IPS-20b (cell line): ENCODE measurements around the gene FSTL4.

Source experiments
- H3K27ac ChIP-seq: one replicate; pipeline ENCODE4 v1.5.1; 2013; ENCODE audit warnings: low read length
- H3K27me3 ChIP-seq: 2 replicates; pipeline ENCODE4 v1.6.1; 2013; ENCODE audit warnings: mild to moderate bottlenecking, low read length, inconsistent platforms; ENCODE audit not compliant: insufficient read depth
- H3K36me3 ChIP-seq: 2 replicates; pipeline ENCODE4 v1.6.1; 2013; ENCODE audit warnings: low read depth, mild to moderate bottlenecking, inconsistent platforms, low read length, moderate library complexity; ENCODE audit not compliant: insufficient read depth
- H3K4me1 ChIP-seq: 2 replicates; pipeline ENCODE4 v1.6.1; 2013; ENCODE audit warnings: mild to moderate bottlenecking, control low read depth, inconsistent platforms, low read length, moderate library complexity; ENCODE audit not compliant: insufficient read depth
- H3K4me3 ChIP-seq: 2 replicates; pipeline ENCODE4 v1.5.1; 2013; ENCODE audit warnings: mild to moderate bottlenecking, low read length, inconsistent platforms
- H3K9ac ChIP-seq: 2 replicates; pipeline ENCODE4 v1.6.1; 2013; ENCODE audit warnings: low read depth, mild to moderate bottlenecking, inconsistent platforms, low read length, moderate library complexity
- H3K9me3 ChIP-seq: 2 replicates; pipeline ENCODE4 v1.6.1; 2013; ENCODE audit warnings: mild to moderate bottlenecking, low read depth, low read length, inconsistent platforms; ENCODE audit not compliant: insufficient read depth

Gene FSTL4

GRCh38 chr5:133309984-133310621 is 302.2 kb downstream of the FSTL4 start:
- Histone ChIP-seq H3K36me3 (no peaks in the 10 kb centered on the region), H3K27me3 (no peaks in the 10 kb centered on the region), H3K4me3 (no peak overlapping the region), H3K4me1 (no peaks in the 10 kb centered on the region), H3K27ac (no peak overlapping the region), H3K9ac (no peak overlapping the region), H3K9me3 (no peaks in the 10 kb centered on the region)

DNA sequence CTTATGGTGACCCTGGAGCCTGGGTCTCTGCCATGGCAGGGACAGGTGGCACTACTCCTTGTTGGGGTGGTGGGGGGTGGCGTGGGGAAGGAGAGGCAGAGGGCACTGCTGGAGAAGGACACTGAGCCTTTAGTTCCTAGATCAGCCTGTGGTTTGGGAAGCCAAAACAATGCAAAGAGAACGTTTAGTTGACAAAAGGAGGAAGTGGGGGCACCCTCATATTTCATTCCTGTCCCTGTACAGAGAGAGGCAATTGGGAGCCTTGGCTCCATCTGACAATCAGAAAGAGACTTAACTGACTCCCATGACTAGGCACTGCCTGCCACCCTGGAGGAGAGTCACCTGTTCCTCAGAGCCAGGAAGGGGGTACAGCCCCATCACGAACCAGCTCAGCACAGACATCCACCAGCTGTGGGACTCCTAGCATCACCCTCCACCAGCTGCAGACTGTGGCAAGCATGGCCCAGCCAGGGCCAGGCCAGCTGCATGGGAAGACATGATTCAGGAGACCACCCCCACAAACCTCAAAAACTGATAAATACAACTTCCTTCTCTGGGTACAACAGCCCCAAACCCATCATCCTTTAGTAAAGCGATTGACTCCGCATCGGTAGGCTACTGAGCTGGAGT is 303.1 kb downstream of the FSTL4 start:
- Histone ChIP-seq H3K4me1 (no peaks in the 10 kb centered on the region), H3K9me3 (no peaks in the 10 kb centered on the region), H3K36me3 (no peaks in the 10 kb centered on the region), H3K9ac (no peak overlapping the region), H3K27me3 (no peaks in the 10 kb centered on the region), H3K4me3 (no peak overlapping the region), H3K27ac (no peak overlapping the region)

DNA sequence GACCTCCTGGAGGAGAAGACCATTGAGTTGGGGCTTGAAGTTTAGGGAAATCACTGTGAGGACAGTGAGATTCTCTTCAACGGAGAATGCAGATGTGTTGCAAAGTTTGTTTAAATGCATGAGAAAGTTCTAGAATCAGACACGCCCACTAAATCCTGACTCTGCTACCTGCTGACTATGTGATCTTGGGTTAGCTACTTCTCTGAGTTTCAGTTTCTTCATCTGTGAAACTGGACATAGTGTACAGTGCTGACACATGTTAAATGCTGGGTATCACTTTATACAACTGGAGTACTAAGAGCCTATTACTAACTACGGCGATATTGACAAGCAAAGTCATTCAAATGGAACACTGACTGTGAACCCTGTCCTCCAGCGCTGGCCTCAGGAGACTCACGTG is 305.1 kb downstream of the FSTL4 start:
- Histone ChIP-seq H3K9ac (no peak overlapping the region), H3K36me3 (no peaks in the 10 kb centered on the region), H3K9me3 (no peaks in the 10 kb centered on the region), H3K27ac (no peak overlapping the region), H3K27me3 (no peaks in the 10 kb centered on the region; the same call in 1 of the 2 replicates), H3K4me3 (no peak overlapping the region), H3K4me1 (no peaks in the 10 kb centered on the region)

DNA sequence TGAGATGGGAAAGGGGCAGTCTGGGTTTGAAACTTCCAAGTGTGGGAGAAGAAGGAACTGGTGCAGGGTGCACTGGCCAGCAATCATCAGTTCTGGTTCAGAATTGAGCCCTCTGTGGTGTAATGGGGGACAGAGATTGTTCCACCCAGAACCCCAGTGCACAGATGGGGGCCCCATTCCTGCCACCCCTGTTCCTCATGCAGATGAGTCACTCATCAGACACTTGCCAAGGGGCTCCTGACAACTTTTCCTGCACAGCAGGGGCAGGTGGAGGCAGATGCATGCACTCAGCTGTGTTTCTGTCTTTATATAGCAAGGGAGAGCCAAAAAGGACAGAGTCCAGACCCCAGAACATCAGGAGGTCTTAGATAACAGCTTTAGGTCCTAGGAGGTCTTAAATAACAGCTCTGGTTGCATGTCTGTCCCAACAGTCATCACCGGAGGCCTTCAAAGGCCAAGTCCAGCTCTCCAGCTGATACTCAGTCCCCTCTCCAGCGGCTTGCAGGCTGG is 307.6 kb downstream of the FSTL4 start:
- Histone ChIP-seq H3K9ac (no peak overlapping the region), H3K9me3 (no peaks in the 10 kb centered on the region), H3K27ac (no peak overlapping the region), H3K4me1 (no peaks in the 10 kb centered on the region), H3K4me3 (no peak overlapping the region), H3K36me3 (no peaks in the 10 kb centered on the region), H3K27me3 (no peaks in the 10 kb centered on the region; the same call in 1 of the 2 replicates)

DNA sequence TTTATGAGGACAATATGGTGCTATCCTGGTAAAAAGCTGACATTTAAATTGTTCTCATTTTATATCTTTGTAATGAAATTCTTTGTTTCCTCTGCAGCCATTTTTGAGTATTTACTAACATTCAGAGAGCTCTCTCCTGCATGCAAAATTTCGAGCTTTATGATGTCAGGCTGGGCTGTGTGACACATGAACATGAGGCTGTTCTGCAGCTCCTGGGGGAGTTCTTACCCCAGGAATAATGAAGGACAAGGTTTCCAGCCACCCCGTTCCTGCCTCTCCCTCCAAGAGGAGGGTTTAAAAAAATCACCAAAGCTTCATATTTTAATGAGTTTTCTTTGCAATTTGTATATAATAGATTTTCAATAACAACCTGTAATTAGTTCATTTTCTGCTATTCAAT is 308.2 kb downstream of the FSTL4 start:
- Histone ChIP-seq H3K36me3 (no peaks in the 10 kb centered on the region), H3K27ac (no peak overlapping the region), H3K27me3 (no peaks in the 10 kb centered on the region; the same call in 1 of the 2 replicates), H3K4me3 (no peak overlapping the region), H3K4me1 (no peaks in the 10 kb centered on the region), H3K9ac (no peak overlapping the region), H3K9me3 (no peaks in the 10 kb centered on the region)

- H3K36me3 ChIP-seq, result no peaks in the 10 kb centered on the region
- H3K27me3 ChIP-seq, result no peaks in the 10 kb centered on the region; the same call in 1 of the 2 replicates
- H3K4me3 ChIP-seq, result no peak overlapping the region
- no peaks in the 10 kb centered on the region for H3K9me3 ChIP-seq
- H3K9ac ChIP-seq, result no peak overlapping the region
- H3K27ac ChIP-seq, result no peak overlapping the region
- H3K4me1 ChIP-seq, result no peaks in the 10 kb centered on the region
Observed at GRCh38 chr5:133303298-133303697, 309.0 kb downstream of the FSTL4 start.

- Histone ChIP-seq H3K4me3 (no peak overlapping the region), H3K36me3 (no peaks in the 10 kb centered on the region), H3K9ac (no peak overlapping the region), H3K27me3 (no peaks in the 10 kb centered on the region; the same call in 1 of the 2 replicates), H3K27ac (no peak overlapping the region), H3K4me1 (no peaks in the 10 kb centered on the region), H3K9me3 (no peaks in the 10 kb centered on the region)
Observed at GRCh38 chr5:133299728-133300127, 312.6 kb downstream of the FSTL4 start.

GRCh38 chr5:133299021-133299420 is 313.3 kb downstream of the FSTL4 start:
- H3K27ac ChIP-seq, result no peak overlapping the region
- H3K4me3 ChIP-seq, result no peak overlapping the region
- no peaks in the 10 kb centered on the region; the same call in 1 of the 2 replicates for H3K27me3 ChIP-seq

GRCh38 chr5:133298447-133298846 is 313.9 kb downstream of the FSTL4 start:
- Histone ChIP-seq H3K4me3 (no peak overlapping the region), H3K27me3 (no peaks in the 10 kb centered on the region; the same call in 1 of the 2 replicates), H3K4me1 (no peaks in the 10 kb centered on the region), H3K36me3 (no peaks in the 10 kb centered on the region), H3K27ac (no peak overlapping the region), H3K9me3 (no peaks in the 10 kb centered on the region), H3K9ac (no peak overlapping the region)

More at GRCh38 chr5:133299021-133299420, 313.3 kb downstream of the FSTL4 start:
- H3K9me3 ChIP-seq, result no peaks in the 10 kb centered on the region
- no peaks in the 10 kb centered on the region for H3K4me1 ChIP-seq
- no peaks in the 10 kb centered on the region for H3K36me3 ChIP-seq
- H3K9ac ChIP-seq, result no peak overlapping the region

DNA sequence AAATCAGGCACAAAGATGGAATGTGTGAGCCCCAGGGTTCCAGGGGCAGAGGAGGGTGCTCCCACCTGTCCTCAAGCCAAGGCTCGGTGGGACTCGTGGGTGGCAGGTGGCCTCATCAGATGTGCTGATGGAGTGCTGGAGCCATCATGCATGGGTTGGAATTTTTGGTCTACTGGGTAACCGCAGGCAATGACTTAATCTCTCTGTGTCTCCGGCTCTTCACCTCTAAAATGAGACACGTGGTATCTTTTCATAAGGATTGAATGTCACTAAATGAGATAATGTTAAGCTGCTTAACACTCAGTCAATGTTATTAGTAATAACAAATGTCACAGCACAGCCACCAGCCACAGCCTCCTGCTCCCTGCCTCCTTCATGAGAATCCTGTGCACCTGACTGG is 315.0 kb downstream of the FSTL4 start:
- Histone ChIP-seq H3K27me3 (no peaks in the 10 kb centered on the region; the same call in 1 of the 2 replicates), H3K9me3 (no peaks in the 10 kb centered on the region), H3K36me3 (no peaks in the 10 kb centered on the region), H3K9ac (no peak overlapping the region), H3K27ac (no peak overlapping the region), H3K4me3 (no peak overlapping the region), H3K4me1 (no peaks in the 10 kb centered on the region)

DNA sequence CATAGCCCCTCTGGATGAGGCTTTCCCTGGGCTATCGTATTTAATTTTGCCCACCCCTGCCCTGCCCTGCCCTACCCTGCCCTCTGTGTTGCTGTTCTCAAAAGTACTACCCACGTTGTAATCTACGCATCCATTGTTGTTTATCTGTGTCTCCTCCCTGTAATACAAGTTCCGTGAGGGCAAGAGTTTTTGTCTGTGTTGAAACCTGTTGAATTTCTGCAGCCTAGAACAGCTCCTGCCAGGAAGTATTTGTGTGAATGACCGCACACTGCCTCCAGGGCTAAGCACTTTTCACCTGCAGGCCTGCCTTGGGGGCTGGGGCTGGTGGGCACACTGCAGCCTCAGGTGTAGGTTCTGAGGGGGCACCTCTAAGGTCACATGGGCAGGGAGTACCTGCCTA is 315.7 kb downstream of the FSTL4 start:
- no peak overlapping the region for H3K4me3 ChIP-seq
- H3K27ac ChIP-seq, result no peak overlapping the region
- no peaks in the 10 kb centered on the region for H3K4me1 ChIP-seq
- H3K36me3 ChIP-seq, result no peaks in the 10 kb centered on the region
- H3K9me3 ChIP-seq, result no peaks in the 10 kb centered on the region
- H3K27me3 ChIP-seq, result no peaks in the 10 kb centered on the region
- no peak overlapping the region for H3K9ac ChIP-seq

DNA sequence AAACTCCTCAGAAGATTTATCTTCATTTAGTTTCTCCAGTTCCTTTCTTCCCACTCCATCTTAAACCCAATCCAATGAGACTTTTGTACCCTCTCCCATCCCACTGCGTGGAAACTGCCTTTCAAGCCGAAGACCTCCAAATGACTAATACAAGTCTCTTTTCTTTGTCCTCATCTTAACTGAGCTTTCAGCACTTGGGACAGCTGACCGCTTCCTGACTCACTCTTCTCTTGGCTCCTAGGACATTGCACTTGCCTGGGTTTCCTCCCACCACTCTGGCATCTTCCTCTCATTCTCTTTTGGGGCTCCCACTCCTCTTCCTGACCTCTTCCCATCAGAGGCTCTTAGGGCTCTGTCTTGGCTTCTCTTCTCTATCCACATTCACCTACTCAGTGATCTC is 316.8 kb downstream of the FSTL4 start:
- no peak overlapping the region for H3K27ac ChIP-seq
- H3K4me3 ChIP-seq, result no peak overlapping the region
- H3K9me3 ChIP-seq, result no peaks in the 10 kb centered on the region
- no peaks in the 10 kb centered on the region for H3K36me3 ChIP-seq
- no peaks in the 10 kb centered on the region for H3K27me3 ChIP-seq
- no peak overlapping the region for H3K9ac ChIP-seq
- no peaks in the 10 kb centered on the region; the same call in 1 of the 2 replicates for H3K4me1 ChIP-seq
